Ishikawa (cell line): Measurements from ENCODE around the gene RABAC1.

Source experiments
- CEBPB ChIP-seq: IDR thresholded peaks from 2 replicates; pipeline ENCODE4 v1.6.1; 2012
- CREB1 ChIP-seq: IDR thresholded peaks from 2 replicates; pipeline ENCODE4 v1.6.1; 2012; ENCODE audit warnings: low read depth
- EGR1 ChIP-seq: IDR thresholded peaks from 2 replicates; pipeline ENCODE4 v1.6.1; 2012
- EP300 ChIP-seq: IDR thresholded peaks from 2 replicates; pipeline ENCODE4 v1.6.1; 2012; ENCODE audit warnings: borderline replicate concordance
- FOXM1 ChIP-seq: IDR thresholded peaks from 2 replicates; pipeline ENCODE4 v1.6.1; 2012; ENCODE audit warnings: low read depth, borderline replicate concordance
- MAX ChIP-seq: IDR thresholded peaks from 2 replicates; pipeline ENCODE4 v1.6.1; 2012
- NFIC ChIP-seq: IDR thresholded peaks from 2 replicates; pipeline ENCODE4 v1.6.1; 2012
- RAD21 ChIP-seq: IDR thresholded peaks from 2 replicates; pipeline ENCODE4 v1.6.1; 2012; ENCODE audit warnings: low read depth
- REST ChIP-seq: IDR thresholded peaks from 2 replicates; pipeline ENCODE4 v1.6.1; 2012; ENCODE audit warnings: low read depth, mild to moderate bottlenecking
- TAF1 ChIP-seq: IDR thresholded peaks from 2 replicates; pipeline ENCODE4 v1.6.1; 2012; ENCODE audit warnings: low read depth, mild to moderate bottlenecking
- TCF12 ChIP-seq: IDR thresholded peaks from 2 replicates; pipeline ENCODE4 v1.6.1; 2012; ENCODE audit warnings: low read depth
- TEAD4 ChIP-seq: IDR thresholded peaks from 2 replicates; pipeline ENCODE4 v1.6.1; 2012
- USF1 ChIP-seq: IDR thresholded peaks from 2 replicates; pipeline ENCODE4 v1.6.1; 2012
- YY1 ChIP-seq: IDR thresholded peaks from 2 replicates; pipeline ENCODE4 v1.6.1; 2012; ENCODE audit warnings: low read depth
- ZBTB7A ChIP-seq: IDR thresholded peaks from 2 replicates; pipeline ENCODE4 v1.6.1; 2012; ENCODE audit warnings: low read depth

RABAC1 gene

GRCh38 chr19:41915776-41916414, 43.2 kb downstream of the RABAC1 start:
- TF ChIP-seq TEAD4 (no peak), CREB1 (no peak), RAD21 (no peak), NFIC (no peak), ZBTB7A (no peak), CEBPB (no peak)

GRCh38 chr19:41915021-41915775, 43.9 kb downstream of the RABAC1 start:
- TF ChIP-seq REST (no peak), EP300 (no peak), CREB1 (no peak)

GRCh38 chr19:41913538-41914423, 45.3 kb downstream of the RABAC1 start:
- TF ChIP-seq ZBTB7A (peak; percentile 17; the same call in 1 of the 2 replicates), RAD21 (no peak)

- TF ChIP-seq TAF1 (no peak), ZBTB7A (0 out of 2 replicates have a peak, but pooled peaks have one; percentile 13)
Observed at GRCh38 chr19:41912899-41913537, 46.1 kb downstream of the RABAC1 start.

GRCh38 chr19:41911889-41912731, 47.0 kb downstream of the RABAC1 start:
- TF ChIP-seq CREB1 (no peak), TAF1 (no peak), FOXM1 (no peak), YY1 (no peak), TCF12 (no peak), MAX (no peak), CEBPB (no peak), TEAD4 (no peak), EP300 (no peak), ZBTB7A (no peak), REST (no peak)

GRCh38 chr19:41910992-41911888, 47.9 kb downstream of the RABAC1 start:
- TF ChIP-seq USF1 (no peak), CEBPB (no peak), EP300 (no peak), CREB1 (no peak), EGR1 (no peak), YY1 (no peak), REST (no peak), RAD21 (no peak), TEAD4 (no peak)
